MCF 10A (cell line): ENCODE data around the gene MRC1. TPM values are rescaled to one million over a fixed set of nuclear protein-coding genes. Genes with fewer than 3 reads are reported as not detected.

Source experiments
- BruUV-seq: library from RNA; stranded (reverse); fragments of 400-500 nt; replicated peaks from 2 replicates; lab custom pipeline; 2021; lab: Mats Ljungman, UMichigan
- CTCF ChIA-PET: fragments of 300-600 bp; sonication (Branson Sonifier 250); formaldehyde crosslinking; extraction: SDS; loops from one replicate; lab custom pipeline; 2021; ENCODE audit warnings: antibody characterized with exemption, inconsistent platforms; lab: Yijun Ruan, JAX
- POLR2A ChIA-PET: fragments of 300-600, 350-650 bp; sonication (Branson Sonifier 250); formaldehyde crosslinking; extraction: SDS; loops from one replicate; lab custom pipeline; 2020; ENCODE audit warnings: antibody characterized with exemption, inconsistent platforms; lab: Yijun Ruan, JAX
- DNase-seq: peaks from one replicate; pipeline ENCODE4 v3.0.0-alpha.2; 2018; ENCODE audit not compliant: unreplicated experiment
- H3K27ac Mint-ChIP-seq: one replicate; pipeline ENCODE4 v1.8.0; 2022; ENCODE audit warnings: mild to moderate bottlenecking, low read depth, mixed read lengths; ENCODE audit not compliant: unreplicated experiment
- H3K27me3 Mint-ChIP-seq: one replicate; pipeline ENCODE4 v1.8.0; 2022; ENCODE audit warnings: mixed read lengths; ENCODE audit not compliant: insufficient read depth, unreplicated experiment
- H3K36me3 Mint-ChIP-seq: one replicate; pipeline ENCODE4 v1.8.0; 2022; ENCODE audit warnings: mild to moderate bottlenecking, moderate library complexity, mixed read lengths; ENCODE audit not compliant: insufficient read depth, unreplicated experiment
- H3K4me1 Mint-ChIP-seq: one replicate; pipeline ENCODE4 v1.8.0; 2022; ENCODE audit warnings: mixed read lengths; ENCODE audit not compliant: insufficient read depth, unreplicated experiment
- H3K4me3 Mint-ChIP-seq: one replicate; pipeline ENCODE4 v1.8.0; 2022; ENCODE audit warnings: mild to moderate bottlenecking, moderate library complexity, mixed read lengths; ENCODE audit not compliant: unreplicated experiment
- H3K9me3 Mint-ChIP-seq: one replicate; pipeline ENCODE4 v1.8.0; 2022; ENCODE audit warnings: mixed read lengths; ENCODE audit not compliant: unreplicated experiment
- intact Hi-C: fragments of 100-400 bp; cut with micrococcal nuclease; formaldehyde crosslinking; loops from 2 replicates; pipeline ENCODE4 v1.14.1; 2022
- total RNA-seq: library from RNA; stranded (reverse); gene quantifications from 2 replicates; pipeline ENCODE4 v1.2.3, GENCODE V29; 2022
- TF ChIP-seq, protein P1 (sequence below): fragments of 200-600 bp; IDR thresholded peaks from one replicate; pipeline ENCODE4 v1.8.0; 2022; ENCODE audit warnings: antibody characterized with exemption, mild to moderate bottlenecking; ENCODE audit not compliant: unreplicated experiment

Gene MRC1
- total RNA-seq, 1 experiment from 2014 or later: not detected

DNA sequence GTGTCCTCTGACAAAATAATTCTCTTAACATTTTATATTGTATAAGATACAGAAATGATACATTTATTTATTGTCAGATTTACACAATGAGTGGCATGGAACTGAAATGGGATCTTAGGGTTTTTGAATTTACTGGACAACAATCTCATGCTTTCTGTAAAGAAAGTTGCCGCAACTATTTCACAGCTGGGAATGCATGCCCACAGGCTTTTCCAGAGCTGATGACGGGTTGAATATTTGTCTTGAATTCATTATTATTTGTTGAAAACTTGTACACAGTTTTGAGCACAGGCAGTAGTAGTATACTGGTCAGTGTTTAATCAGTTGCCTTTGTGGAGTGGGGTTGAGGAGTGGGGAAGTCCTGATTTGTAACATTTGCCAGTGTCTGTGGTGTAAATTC, 20.5 kb upstream of the MRC1 start:
- no peak overlapping the region for H3K27ac Mint-ChIP-seq
- intact Hi-C loops: loop anchor here (5.0 kb wide), 1 partner anchor 49 kb away; no protein-coding TSS in a partner anchor
- DNase-seq: no peak
- TF ChIP-seq, protein P1, sequence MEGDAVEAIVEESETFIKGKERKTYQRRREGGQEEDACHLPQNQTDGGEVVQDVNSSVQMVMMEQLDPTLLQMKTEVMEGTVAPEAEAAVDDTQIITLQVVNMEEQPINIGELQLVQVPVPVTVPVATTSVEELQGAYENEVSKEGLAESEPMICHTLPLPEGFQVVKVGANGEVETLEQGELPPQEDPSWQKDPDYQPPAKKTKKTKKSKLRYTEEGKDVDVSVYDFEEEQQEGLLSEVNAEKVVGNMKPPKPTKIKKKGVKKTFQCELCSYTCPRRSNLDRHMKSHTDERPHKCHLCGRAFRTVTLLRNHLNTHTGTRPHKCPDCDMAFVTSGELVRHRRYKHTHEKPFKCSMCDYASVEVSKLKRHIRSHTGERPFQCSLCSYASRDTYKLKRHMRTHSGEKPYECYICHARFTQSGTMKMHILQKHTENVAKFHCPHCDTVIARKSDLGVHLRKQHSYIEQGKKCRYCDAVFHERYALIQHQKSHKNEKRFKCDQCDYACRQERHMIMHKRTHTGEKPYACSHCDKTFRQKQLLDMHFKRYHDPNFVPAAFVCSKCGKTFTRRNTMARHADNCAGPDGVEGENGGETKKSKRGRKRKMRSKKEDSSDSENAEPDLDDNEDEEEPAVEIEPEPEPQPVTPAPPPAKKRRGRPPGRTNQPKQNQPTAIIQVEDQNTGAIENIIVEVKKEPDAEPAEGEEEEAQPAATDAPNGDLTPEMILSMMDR: no peak
- no peaks in the 10 kb centered on the region for H3K27me3 Mint-ChIP-seq
- peaks cover 20% of the 10 kb centered on the region for H3K4me1 Mint-ChIP-seq
- no peak overlapping the region for H3K4me3 Mint-ChIP-seq
- CTCF ChIA-PET: interaction anchor here (1.1 kb wide), 2 partner anchors 52 to 59 kb away, joined by 3 to 4 read pairs; no protein-coding TSS in a partner anchor
- POLR2A ChIA-PET: interaction anchor here (0.7 kb wide), 1 partner anchor 30 kb away, joined by 3 read pairs; no protein-coding TSS in a partner anchor
- no peaks in the 10 kb centered on the region for H3K36me3 Mint-ChIP-seq
- H3K9me3 Mint-ChIP-seq: no peaks in the 10 kb centered on the region
- no TSS peak for BruUV-seq

DNA sequence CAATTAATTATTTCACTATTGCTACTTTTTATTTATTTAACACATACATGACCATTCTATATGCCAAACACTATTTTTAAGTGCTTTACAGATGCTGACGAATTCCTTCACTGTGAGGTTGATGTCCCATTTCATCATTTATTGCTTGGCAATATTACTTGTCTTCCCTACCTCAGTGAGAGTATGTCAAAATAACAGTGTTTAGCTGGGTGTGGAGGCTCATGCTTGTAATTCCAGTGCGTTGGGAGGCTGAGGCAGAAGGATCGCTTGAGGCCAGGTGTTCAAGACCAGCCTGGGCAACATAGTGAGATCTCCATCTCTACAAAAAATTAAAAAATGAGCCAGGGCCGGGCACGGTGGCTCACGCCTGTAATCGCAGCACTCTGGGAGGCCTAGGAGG, 19.8 kb upstream of the MRC1 start:
- peaks cover 15% of the 10 kb centered on the region for H3K4me1 Mint-ChIP-seq
- no TSS peak for BruUV-seq
- intact Hi-C loops: loop anchor here (5.0 kb wide), 1 partner anchor 48 kb away; no protein-coding TSS in a partner anchor
- CTCF ChIA-PET: interaction anchor here (1.1 kb wide), 1 partner anchor 58 kb away, joined by 4 read pairs; no protein-coding TSS in a partner anchor
- no peak overlapping the region for H3K27ac Mint-ChIP-seq
- no peak overlapping the region for H3K4me3 Mint-ChIP-seq
- no peaks in the 10 kb centered on the region for H3K27me3 Mint-ChIP-seq
- TF ChIP-seq, protein P1: no peak
- H3K36me3 Mint-ChIP-seq: no peaks in the 10 kb centered on the region
- H3K9me3 Mint-ChIP-seq: no peaks in the 10 kb centered on the region
- DNase-seq: no peak
- POLR2A ChIA-PET: interaction anchor here (0.7 kb wide), 1 partner anchor 871 kb away, joined by 4 read pairs; no protein-coding TSS in a partner anchor

DNA sequence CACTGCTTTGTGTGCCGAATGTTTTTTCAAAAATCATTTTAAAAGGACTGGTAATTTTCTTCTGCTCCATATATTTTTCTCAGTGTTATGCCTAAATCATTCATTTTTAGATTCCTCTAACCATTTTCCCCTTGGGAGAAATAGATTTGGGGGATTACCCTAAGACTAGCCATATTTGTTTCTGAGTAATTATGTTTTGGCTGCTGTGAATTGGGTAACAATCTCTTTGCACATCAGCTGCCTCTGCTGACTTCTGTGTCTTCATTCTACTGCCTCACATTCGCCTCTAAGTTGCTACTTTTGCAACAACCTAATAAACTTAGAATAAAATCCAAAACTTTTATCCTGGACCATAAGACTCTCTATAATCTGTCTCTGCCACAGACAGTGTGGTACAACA, 18.5 kb upstream of the MRC1 start:
- peaks cover 9% of the 10 kb centered on the region for H3K4me1 Mint-ChIP-seq
- ChIA-PET CTCF (interaction anchor here (0.5 kb wide), 1 partner anchor 290 kb away, joined by 3 read pairs; no protein-coding TSS in a partner anchor), POLR2A (interaction anchor here (1.0 kb wide), 1 partner anchor 32 kb away, joined by 4 read pairs; no protein-coding TSS in a partner anchor)
- no peaks in the 10 kb centered on the region for H3K36me3 Mint-ChIP-seq
- no TSS peak for BruUV-seq
- DNase-seq: no peak
- H3K4me3 Mint-ChIP-seq: no peak overlapping the region
- H3K9me3 Mint-ChIP-seq: no peaks in the 10 kb centered on the region
- no peaks in the 10 kb centered on the region for H3K27me3 Mint-ChIP-seq
- TF ChIP-seq, protein P1: no peak
- intact Hi-C loops: no loop called here
- H3K27ac Mint-ChIP-seq: no peak overlapping the region

DNA sequence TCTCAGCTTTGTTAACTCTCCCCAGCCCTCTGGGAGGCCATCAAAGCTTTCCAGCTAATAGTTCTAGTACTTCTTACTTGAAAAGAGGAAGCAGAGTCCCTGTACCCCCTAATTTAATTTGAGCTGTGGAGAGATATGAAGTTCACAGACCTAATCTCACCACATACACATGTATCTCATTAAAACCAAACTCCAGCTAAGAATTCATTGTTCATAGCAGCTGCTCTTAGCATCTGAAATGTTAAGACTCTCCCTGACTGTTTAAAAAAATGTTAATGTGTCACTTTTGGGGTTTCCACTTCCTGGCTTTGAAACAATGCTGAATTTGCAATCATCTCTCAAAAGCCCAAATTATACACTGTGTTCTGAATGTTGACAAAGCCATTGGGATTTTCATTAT, 16.2 kb upstream of the MRC1 start:
- Mint-ChIP-seq H3K4me1 (no peaks in the 10 kb centered on the region), H3K4me3 (no peak overlapping the region), H3K27ac (no peak overlapping the region), H3K36me3 (no peaks in the 10 kb centered on the region), H3K9me3 (no peaks in the 10 kb centered on the region), H3K27me3 (no peaks in the 10 kb centered on the region)
- BruUV-seq: no TSS peak
- ChIA-PET POLR2A (interaction anchor here (0.5 to 0.6 kb wide), 2 partner anchors 9 to 38 kb away, joined by 3 read pairs; no protein-coding TSS in a partner anchor), CTCF (no interaction called here)
- no peak for DNase-seq
- TF ChIP-seq, protein P1: no peak
- intact Hi-C loops: no loop called here
